ENCODE results near the gene RPH3AL. TPM values are rescaled to one million over a fixed set of nuclear protein-coding genes. Genes with fewer than 3 reads are reported as not detected.

The RPH3AL gene
- total RNA-seq, 2 donors from 2014 or later: 11.7 to 17.8 TPM

DNA sequence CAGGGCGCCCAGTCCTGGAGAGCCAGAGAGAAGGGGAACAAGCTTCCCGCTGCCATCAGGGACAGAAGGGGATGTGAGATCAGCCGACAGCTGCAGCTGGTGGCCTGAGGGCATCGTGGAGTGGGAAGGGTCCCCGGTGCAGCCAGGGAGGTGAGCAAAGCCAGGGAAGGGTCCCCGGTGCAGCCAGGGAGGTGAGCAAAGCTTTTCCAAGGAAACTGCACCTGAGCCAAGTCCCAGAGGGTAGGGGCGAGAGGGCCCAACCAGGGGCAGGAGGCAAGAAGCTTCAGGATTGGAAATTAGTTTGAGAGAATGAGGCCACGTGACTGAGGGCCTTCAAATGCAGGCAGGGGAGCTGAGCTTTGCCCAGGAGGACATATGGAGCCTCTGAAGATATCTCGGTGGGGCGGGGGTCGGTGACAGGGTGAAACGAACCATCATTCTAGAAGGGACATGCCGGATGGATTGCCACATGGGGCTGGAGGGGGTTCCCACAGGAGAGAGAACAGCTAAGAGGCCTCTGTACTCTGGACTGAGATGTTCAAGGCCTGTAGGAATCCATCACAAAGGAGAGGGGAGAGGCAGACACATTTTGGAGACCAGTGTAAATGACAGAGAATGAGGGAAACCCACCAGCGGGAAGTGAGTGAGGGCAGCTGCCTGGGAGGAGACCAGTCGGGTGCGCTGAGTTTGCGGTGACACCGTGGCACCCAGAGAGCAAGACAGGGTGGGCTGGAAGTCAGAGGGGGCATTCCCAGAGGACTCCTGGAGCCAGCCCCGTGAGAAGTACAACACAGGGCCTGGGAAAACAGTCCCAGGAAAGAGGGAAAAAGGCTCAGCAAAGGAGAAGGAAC lies 31.4 kb upstream of the RPH3AL start:
- 88% methylated on average over 19 of the region's 19 CpGs for WGBS
- H3K4me1 ChIP-seq (replicated peaks): no peaks in the 10 kb centered on the region

GRCh38 chr17:382644-383533 lies 30.3 kb upstream of the RPH3AL start:
- intact Hi-C loops (cut with DNase I): no loop called here
- Histone ChIP-seq H3K27ac (no peak overlapping the region), H3K36me3 (no peaks in the 10 kb centered on the region), H3K4me3 (no peak overlapping the region), H3K4me1 (replicated peaks) (no peaks in the 10 kb centered on the region), H3K9me3 (no peaks in the 10 kb centered on the region), H3K27me3 (replicated peaks; ENCODE audit: insufficient read depth) (no peaks in the 10 kb centered on the region)
- TF ChIP-seq POLR2AphosphoS5 (IDR thresholded peaks at IDR 0.05): no peak
- TF ChIP-seq POLR2A (IDR thresholded peaks at IDR 0.05): no peak
- TF ChIP-seq, protein P1, sequence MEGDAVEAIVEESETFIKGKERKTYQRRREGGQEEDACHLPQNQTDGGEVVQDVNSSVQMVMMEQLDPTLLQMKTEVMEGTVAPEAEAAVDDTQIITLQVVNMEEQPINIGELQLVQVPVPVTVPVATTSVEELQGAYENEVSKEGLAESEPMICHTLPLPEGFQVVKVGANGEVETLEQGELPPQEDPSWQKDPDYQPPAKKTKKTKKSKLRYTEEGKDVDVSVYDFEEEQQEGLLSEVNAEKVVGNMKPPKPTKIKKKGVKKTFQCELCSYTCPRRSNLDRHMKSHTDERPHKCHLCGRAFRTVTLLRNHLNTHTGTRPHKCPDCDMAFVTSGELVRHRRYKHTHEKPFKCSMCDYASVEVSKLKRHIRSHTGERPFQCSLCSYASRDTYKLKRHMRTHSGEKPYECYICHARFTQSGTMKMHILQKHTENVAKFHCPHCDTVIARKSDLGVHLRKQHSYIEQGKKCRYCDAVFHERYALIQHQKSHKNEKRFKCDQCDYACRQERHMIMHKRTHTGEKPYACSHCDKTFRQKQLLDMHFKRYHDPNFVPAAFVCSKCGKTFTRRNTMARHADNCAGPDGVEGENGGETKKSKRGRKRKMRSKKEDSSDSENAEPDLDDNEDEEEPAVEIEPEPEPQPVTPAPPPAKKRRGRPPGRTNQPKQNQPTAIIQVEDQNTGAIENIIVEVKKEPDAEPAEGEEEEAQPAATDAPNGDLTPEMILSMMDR (IDR thresholded peaks at IDR 0.05): no peak
- 53% methylated on average over 13 of the region's 13 CpGs for WGBS
- peak; percentile 22 for DNase-seq (ENCODE audit: low spot score)

More for the DNA sequence above, 31.4 kb upstream of the RPH3AL start:
- DNase-seq (ENCODE audit: low spot score): no peak
- Histone ChIP-seq H3K4me3 (no peak overlapping the region), H3K27ac (no peak overlapping the region), H3K36me3 (no peaks in the 10 kb centered on the region), H3K27me3 (replicated peaks; ENCODE audit: insufficient read depth) (no peaks in the 10 kb centered on the region), H3K9me3 (no peaks in the 10 kb centered on the region)
- intact Hi-C loops (cut with DNase I): no loop called here
- TF ChIP-seq, protein P1 (IDR thresholded peaks at IDR 0.05): no peak
- no peak for TF ChIP-seq POLR2A (IDR thresholded peaks at IDR 0.05)
- no peak for TF ChIP-seq POLR2AphosphoS5 (IDR thresholded peaks at IDR 0.05)

DNA sequence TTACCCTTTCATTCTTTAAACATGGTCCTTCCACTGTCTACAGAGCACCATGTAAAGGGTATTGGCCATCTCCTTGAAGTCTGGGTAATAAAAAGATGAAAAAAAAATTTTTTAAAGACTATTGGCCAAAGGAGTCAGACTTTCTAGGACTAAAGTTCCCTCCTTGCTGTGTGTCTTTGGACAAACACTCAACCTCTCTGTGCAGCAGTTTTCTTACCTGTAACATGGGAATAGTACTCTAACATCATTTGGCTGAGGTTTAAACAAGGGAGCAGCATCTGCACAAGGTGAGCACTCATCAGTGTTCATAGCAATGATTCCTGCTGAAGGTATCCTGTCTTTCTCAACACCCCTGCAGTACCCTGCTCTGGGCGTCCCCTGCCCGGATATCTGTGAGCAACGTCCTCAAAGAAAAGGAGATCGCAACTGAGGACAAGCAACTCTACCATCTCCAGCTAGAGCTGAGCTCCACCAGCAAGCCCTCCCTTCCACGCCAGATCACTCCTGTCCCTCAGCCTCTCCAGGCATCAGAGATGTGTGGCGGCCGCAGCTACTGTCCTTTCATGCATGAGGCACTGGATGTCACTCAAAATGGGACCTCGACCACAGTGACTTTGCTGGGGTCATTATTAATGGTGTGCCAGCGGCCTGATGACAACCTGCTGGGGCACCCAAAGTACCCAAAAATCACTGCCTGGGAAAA lies 29.5 kb upstream of the RPH3AL start:
- DNase-seq (ENCODE audit: low spot score): no peak
- Histone ChIP-seq H3K4me1 (replicated peaks) (no peaks in the 10 kb centered on the region), H3K27ac (no peak overlapping the region), H3K36me3 (no peaks in the 10 kb centered on the region), H3K4me3 (no peak overlapping the region), H3K9me3 (no peaks in the 10 kb centered on the region), H3K27me3 (replicated peaks; ENCODE audit: insufficient read depth) (no peaks in the 10 kb centered on the region)
- intact Hi-C loops (cut with DNase I): no loop called here
- no peak for TF ChIP-seq POLR2AphosphoS5 (IDR thresholded peaks at IDR 0.05)
- no peak for TF ChIP-seq POLR2A (IDR thresholded peaks at IDR 0.05)
- TF ChIP-seq, protein P1 (IDR thresholded peaks at IDR 0.05): no peak
- 72% methylated on average over 9 of the region's 9 CpGs for WGBS

- TF ChIP-seq POLR2A (IDR thresholded peaks at IDR 0.05) (no peak), POLR2AphosphoS5 (IDR thresholded peaks at IDR 0.05) (no peak)
- TF ChIP-seq, protein P1 (IDR thresholded peaks at IDR 0.05): no peak
- no peak overlapping the region for H3K27ac ChIP-seq
- 75% methylated on average over 8 of the region's 8 CpGs for WGBS
- no peaks in the 10 kb centered on the region for H3K27me3 ChIP-seq (replicated peaks; ENCODE audit: insufficient read depth)
- H3K9me3 ChIP-seq: no peaks in the 10 kb centered on the region
- intact Hi-C loops (cut with DNase I): no loop called here
- no peak for DNase-seq (ENCODE audit: low spot score)
- no peak overlapping the region for H3K4me3 ChIP-seq
- no peaks in the 10 kb centered on the region for H3K4me1 ChIP-seq (replicated peaks)
- no peaks in the 10 kb centered on the region for H3K36me3 ChIP-seq
Observed at GRCh38 chr17:381516-381915, 28.9 kb upstream of the RPH3AL start.

All from prostate gland (tissue), 2 donors.